ENCODE results near the gene TMEM98. TPM values are rescaled to one million over a fixed set of nuclear protein-coding genes. Genes with fewer than 3 reads are reported as not detected.
"Not testable (repeated sequence)": the region's sequence is repeated elsewhere in the genome, so short reads cannot be mapped to it uniquely, and the experiment has no call there.

Gene TMEM98
- total RNA-seq, 1 donor from 2014 or later = not detected

GRCh38 chr17:32944248-32945020, 16.5 kb downstream of the TMEM98 start:
- Mint-ChIP-seq H3K27ac (no peak overlapping the region), H3K9me3 (no peaks in the 10 kb centered on the region), H3K4me3 (no peak overlapping the region), H3K36me3 (ENCODE audit: low read depth) (no peaks in the 10 kb centered on the region), H3K4me1 (no peaks in the 10 kb centered on the region), H3K27me3 (peaks cover 10% of the 10 kb centered on the region)
- POLR2A ChIA-PET = no interaction called here
- DNase-seq = no peak
- no peak for ATAC-seq (ENCODE audit: low read depth)
- TF ChIP-seq CTCF (IDR thresholded peaks at IDR 0.05) = no peak
- CTCF ChIA-PET = interaction anchor here (0.9 kb wide), 1 partner anchor 9 kb away, joined by 3 read pairs; no protein-coding TSS in a partner anchor
- intact Hi-C loops (cut with micrococcal nuclease) = no loop called here

- ATAC-seq (ENCODE audit: low read depth) (no peak), DNase-seq (no peak)
- Mint-ChIP-seq H3K4me1 (no peaks in the 10 kb centered on the region), H3K36me3 (ENCODE audit: low read depth) (no peaks in the 10 kb centered on the region), H3K9me3 (no peaks in the 10 kb centered on the region), H3K4me3 (no peak overlapping the region), H3K27me3 (peaks cover 14% of the 10 kb centered on the region), H3K27ac (no peak overlapping the region)
- POLR2A ChIA-PET = no interaction called here
- TF ChIP-seq CTCF (IDR thresholded peaks at IDR 0.05) = no peak
- intact Hi-C loops (cut with micrococcal nuclease) = no loop called here
- CTCF ChIA-PET = no interaction called here
Measured at GRCh38 chr17:32946375-32947135, 18.6 kb downstream of the TMEM98 start.

GRCh38 chr17:32947736-32948135, 19.8 kb downstream of the TMEM98 start:
- CTCF ChIA-PET = no interaction called here

GRCh38 chr17:32949181-32949580, 21.2 kb downstream of the TMEM98 start:
- no peak for DNase-seq
- Mint-ChIP-seq H3K4me1 (no peaks in the 10 kb centered on the region), H3K27me3 (peaks cover 11% of the 10 kb centered on the region), H3K36me3 (ENCODE audit: low read depth) (no peaks in the 10 kb centered on the region), H3K27ac (no peak overlapping the region), H3K4me3 (no peak overlapping the region), H3K9me3 (no peaks in the 10 kb centered on the region)
- CTCF ChIA-PET = no interaction called here
- ATAC-seq (ENCODE audit: low read depth) = no peak
- no peak for TF ChIP-seq CTCF (IDR thresholded peaks at IDR 0.05)
- intact Hi-C loops (cut with micrococcal nuclease) = no loop called here
- POLR2A ChIA-PET = no interaction called here

More at GRCh38 chr17:32947736-32948135, 19.8 kb downstream of the TMEM98 start:
- POLR2A ChIA-PET = no interaction called here
- Mint-ChIP-seq H3K36me3 (ENCODE audit: low read depth) (no peaks in the 10 kb centered on the region), H3K27me3 (peaks cover 14% of the 10 kb centered on the region), H3K4me1 (no peaks in the 10 kb centered on the region), H3K4me3 (no peak overlapping the region), H3K9me3 (no peaks in the 10 kb centered on the region), H3K27ac (no peak overlapping the region)
- intact Hi-C loops (cut with micrococcal nuclease) = no loop called here
- ATAC-seq (ENCODE audit: low read depth) (no peak), DNase-seq (no peak)
- no peak for TF ChIP-seq CTCF (IDR thresholded peaks at IDR 0.05)

- CTCF ChIA-PET; POLR2A ChIA-PET; ATAC-seq (ENCODE audit: low read depth); H3K9me3 Mint-ChIP-seq; H3K27ac Mint-ChIP-seq; H3K4me1 Mint-ChIP-seq; intact Hi-C loops (cut with micrococcal nuclease); H3K36me3 Mint-ChIP-seq (ENCODE audit: low read depth); DNase-seq; H3K4me3 Mint-ChIP-seq: not testable (repeated sequence)
- peaks cover 10% of the 10 kb centered on the region for H3K27me3 Mint-ChIP-seq
Measured at GRCh38 chr17:32952491-32952890, 24.5 kb downstream of the TMEM98 start.

All from activated B cell treated with CpG ODN at 0.5 μM for 24 hours (primary cell).